ENCODE data around the gene PEX12. TPM values are rescaled to one million over a fixed set of nuclear protein-coding genes. Genes with fewer than 3 reads are reported as not detected.

PEX12 gene
- total and polyA plus RNA-seq, 2 donors (not counting 3 experiments of a cell fraction or from before 2014, with no cell fraction given): 3.4 to 4.5 TPM

DNA sequence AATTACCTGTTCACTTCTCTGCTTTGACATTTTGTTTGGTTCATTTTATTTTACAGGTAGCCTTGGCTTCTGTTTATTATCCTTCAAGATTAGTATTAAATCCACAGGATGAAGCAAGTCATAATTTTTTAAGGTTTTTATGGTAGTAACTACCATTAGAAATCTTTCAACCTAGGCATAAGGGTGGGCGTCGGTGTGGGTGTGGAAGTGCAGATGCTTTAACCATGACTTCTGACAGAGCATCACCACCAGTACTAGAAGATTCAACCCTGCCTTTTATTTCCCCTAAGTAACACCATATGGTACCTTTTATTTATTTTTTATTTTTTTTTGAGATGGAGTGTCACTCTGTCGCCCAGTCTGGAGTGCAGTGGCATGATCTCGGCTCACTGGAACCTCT is 31.5 kb upstream of the PEX12 start:
- Histone ChIP-seq H3K79me2 (ENCODE audit: control insufficient read depth, insufficient read depth, low read length) (peaks cover 9% of the 10 kb centered on the region), H3K9me3 (replicated peaks; ENCODE audit: control insufficient read depth, insufficient read depth, low read length) (no peaks in the 10 kb centered on the region), H3K4me2 (ENCODE audit: insufficient read depth, low read length) (no peak overlapping the region), H4K20me1 (replicated peaks; ENCODE audit: control insufficient read depth, extremely low read depth, insufficient read depth, low read length) (no peaks in the 10 kb centered on the region), H3K27me3 (ENCODE audit: control insufficient read depth in 2 of 2, insufficient read depth in 2 of 2, low read length in 2 of 2) (no peaks in the 10 kb centered on the region), H3K27ac (ENCODE audit: insufficient read depth, low read depth, low read length) (no peak overlapping the region), H3K4me1 (ENCODE audit: control insufficient read depth, extremely low read depth, insufficient read depth, low read length) (no peaks in the 10 kb centered on the region), H3K36me3 (ENCODE audit: control insufficient read depth in 2 of 2, extremely low read depth in 1 of 2, insufficient read depth in 2 of 2, low read length in 2 of 2) (peaks cover 5 to 21% of the 10 kb centered on the region in 2 experiments), H3K9me1 (replicated peaks; ENCODE audit: control insufficient read depth, extremely low read depth, insufficient read depth, low read length) (no peaks in the 10 kb centered on the region), H2AFZ (ENCODE audit: low read depth, low read length) (no peak overlapping the region), H3K9ac (replicated peaks; ENCODE audit: extremely low read depth, insufficient read depth, low read length) (no peak overlapping the region), H3K4me3 (replicated peaks in 1 of 3; ENCODE audit: insufficient read depth in 1 of 3, low read depth in 1 of 3, low read length in 3 of 3) (no peak overlapping the region)
- CTCF ChIA-PET: interaction anchor here (3.4 kb wide), 1 partner anchor 138 kb away, joined by 16 read pairs; no protein-coding TSS in a partner anchor
- DNase-seq (ENCODE audit: low read depth, low spot score) (no peak), FAIRE-seq (no peak)
- TF ChIP-seq GATA2 (IDR thresholded peaks at IDR 0.05; ENCODE audit: insufficient read depth, insufficient read length, low read depth, low read length) (no peak), POLR2A (IDR thresholded peaks at IDR 0.05; ENCODE audit: low read depth, low read length) (no peak), MAX (IDR thresholded peaks at IDR 0.05; ENCODE audit: insufficient read depth, insufficient read length) (no peak), MYC (IDR thresholded peaks at IDR 0.05; ENCODE audit: low read depth, low read length) (no peak), EZH2 (IDR thresholded peaks at IDR 0.05; ENCODE audit: borderline replicate concordance, low read depth, low read length, severe bottlenecking) (no peak), FOS (IDR thresholded peaks at IDR 0.05; ENCODE audit: borderline replicate concordance, insufficient read depth, low read length) (no peak), CTCF (IDR thresholded peaks at IDR 0.05; ENCODE audit: extremely low read depth in 1 of 2, insufficient read depth in 1 of 2, low read depth in 1 of 2, low read length in 2 of 2) (no peak), POLR2AphosphoS5 (IDR thresholded peaks at IDR 0.05; ENCODE audit: insufficient read depth, low read depth, low read length) (no peak), JUN (IDR thresholded peaks at IDR 0.05; ENCODE audit: borderline replicate concordance, insufficient read depth, insufficient read length, low read depth) (no peak)
- BruUV-seq (replicated peaks): no TSS peak
- dilution Hi-C loops (cut with MboI; ENCODE audit: extremely low pct_ligation_motif_present, low sequenced_read_pairs): loop anchor here (25.0 kb wide), 1 partner anchor 127 kb away; the partner anchor contains the start of gene RASL10B
- intact Hi-C loops (cut with micrococcal nuclease): no loop called here
- POLR2A ChIA-PET: no interaction called here
